GM20000 (cell line): Measurements from ENCODE around the gene TMEM214.
"Not testable (repeated sequence)": the region's sequence is repeated elsewhere in the genome, so short reads cannot be mapped to it uniquely, and the experiment has no call there.

Source experiments
- DNase-seq: peaks from one replicate; pipeline ENCODE4 v3.0.0; 2012; ENCODE audit warnings: low spot score
- TF ChIP-seq, protein P1 (sequence below): IDR thresholded peaks from 2 replicates; pipeline ENCODE4 v1.5.1; 2012; ENCODE audit warnings: mild to moderate bottlenecking, control low read depth; ENCODE audit errors: extremely low read depth, missing control alignments

TMEM214 gene

GRCh38 chr2:27074738-27075565 lies 42.2 kb downstream of the TMEM214 start:
- TF ChIP-seq, protein P1, sequence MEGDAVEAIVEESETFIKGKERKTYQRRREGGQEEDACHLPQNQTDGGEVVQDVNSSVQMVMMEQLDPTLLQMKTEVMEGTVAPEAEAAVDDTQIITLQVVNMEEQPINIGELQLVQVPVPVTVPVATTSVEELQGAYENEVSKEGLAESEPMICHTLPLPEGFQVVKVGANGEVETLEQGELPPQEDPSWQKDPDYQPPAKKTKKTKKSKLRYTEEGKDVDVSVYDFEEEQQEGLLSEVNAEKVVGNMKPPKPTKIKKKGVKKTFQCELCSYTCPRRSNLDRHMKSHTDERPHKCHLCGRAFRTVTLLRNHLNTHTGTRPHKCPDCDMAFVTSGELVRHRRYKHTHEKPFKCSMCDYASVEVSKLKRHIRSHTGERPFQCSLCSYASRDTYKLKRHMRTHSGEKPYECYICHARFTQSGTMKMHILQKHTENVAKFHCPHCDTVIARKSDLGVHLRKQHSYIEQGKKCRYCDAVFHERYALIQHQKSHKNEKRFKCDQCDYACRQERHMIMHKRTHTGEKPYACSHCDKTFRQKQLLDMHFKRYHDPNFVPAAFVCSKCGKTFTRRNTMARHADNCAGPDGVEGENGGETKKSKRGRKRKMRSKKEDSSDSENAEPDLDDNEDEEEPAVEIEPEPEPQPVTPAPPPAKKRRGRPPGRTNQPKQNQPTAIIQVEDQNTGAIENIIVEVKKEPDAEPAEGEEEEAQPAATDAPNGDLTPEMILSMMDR = no peak
- DNase-seq = no peak

DNA sequence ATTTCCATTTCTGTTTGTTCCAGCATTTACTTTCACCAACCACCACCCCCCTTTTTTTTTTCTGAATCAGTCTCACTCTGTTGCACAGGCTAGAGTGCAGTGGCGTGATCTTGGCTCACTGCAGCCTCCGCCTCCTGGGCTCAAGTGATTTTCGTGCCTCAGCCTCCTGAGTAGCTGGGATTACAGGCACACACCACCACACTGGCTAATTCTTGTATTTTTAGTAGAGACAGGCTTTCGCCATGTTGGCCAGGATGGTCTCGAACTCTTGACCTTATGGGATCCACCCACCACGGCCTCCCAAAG lies 42.8 kb downstream of the TMEM214 start:
- not testable (repeated sequence) for DNase-seq

- TF ChIP-seq, protein P1 = no peak
- DNase-seq = no peak
These were observed 43.6 kb downstream of the TMEM214 start for GRCh38 chr2:27076323-27076722.

- TF ChIP-seq, protein P1 = no peak
- DNase-seq = no peak
These were observed 44.5 kb downstream of the TMEM214 start for GRCh38 chr2:27077231-27077630.

DNA sequence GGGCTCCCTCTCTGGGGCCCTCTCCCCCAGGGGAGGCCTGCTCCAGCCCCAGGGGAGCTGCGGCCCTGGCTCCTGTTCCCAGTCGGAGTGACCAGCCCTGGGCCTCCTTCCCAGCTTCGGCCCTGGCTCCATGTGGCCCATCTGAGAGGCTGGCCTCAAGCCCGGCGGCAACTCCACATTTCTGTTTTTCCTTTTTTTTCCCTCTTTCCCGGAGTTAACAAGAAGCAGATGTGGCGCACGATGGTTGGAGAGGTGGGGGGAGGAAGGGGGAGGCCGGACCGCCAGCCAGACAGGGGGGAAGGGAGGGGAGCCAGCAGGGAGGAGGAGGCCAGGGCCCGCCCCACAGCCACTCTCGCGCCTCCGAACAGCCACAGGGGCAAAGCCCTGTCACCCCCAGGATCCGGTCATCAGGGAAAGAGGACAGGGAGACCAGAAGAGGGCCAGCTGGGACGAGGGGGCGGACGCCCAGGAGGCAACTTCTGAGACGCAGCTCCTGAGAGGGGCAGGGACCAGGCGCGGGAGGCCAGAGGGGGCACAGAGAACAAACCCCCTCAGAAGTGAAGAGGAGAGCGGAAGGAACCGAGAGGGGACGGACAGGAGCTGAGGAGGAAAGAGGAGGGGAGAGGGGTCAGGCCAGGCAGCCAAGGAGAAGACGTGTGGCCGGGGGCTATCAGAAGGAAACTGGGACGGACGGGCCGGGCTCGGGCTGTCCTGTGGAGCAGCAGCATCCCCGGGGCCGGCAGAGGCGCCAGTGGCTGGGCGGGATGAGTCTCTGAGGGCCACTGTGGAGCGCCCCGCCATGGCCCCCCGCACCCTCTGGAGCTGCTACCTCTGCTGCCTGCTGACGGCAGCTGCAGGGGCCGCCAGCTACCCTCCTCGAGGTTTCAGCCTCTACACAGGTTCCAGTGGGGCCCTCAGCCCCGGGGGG lies 45.8 kb downstream of the TMEM214 start, which contains the start of gene EMILIN1:
Gene EMILIN1 (plus strand): TSS at position 349 of the 928 bp plus-strand sequence. CDS start 451 bp downstream, at position 800.
- DNase-seq = no peak
- TF ChIP-seq, protein P1 = no peak

DNA sequence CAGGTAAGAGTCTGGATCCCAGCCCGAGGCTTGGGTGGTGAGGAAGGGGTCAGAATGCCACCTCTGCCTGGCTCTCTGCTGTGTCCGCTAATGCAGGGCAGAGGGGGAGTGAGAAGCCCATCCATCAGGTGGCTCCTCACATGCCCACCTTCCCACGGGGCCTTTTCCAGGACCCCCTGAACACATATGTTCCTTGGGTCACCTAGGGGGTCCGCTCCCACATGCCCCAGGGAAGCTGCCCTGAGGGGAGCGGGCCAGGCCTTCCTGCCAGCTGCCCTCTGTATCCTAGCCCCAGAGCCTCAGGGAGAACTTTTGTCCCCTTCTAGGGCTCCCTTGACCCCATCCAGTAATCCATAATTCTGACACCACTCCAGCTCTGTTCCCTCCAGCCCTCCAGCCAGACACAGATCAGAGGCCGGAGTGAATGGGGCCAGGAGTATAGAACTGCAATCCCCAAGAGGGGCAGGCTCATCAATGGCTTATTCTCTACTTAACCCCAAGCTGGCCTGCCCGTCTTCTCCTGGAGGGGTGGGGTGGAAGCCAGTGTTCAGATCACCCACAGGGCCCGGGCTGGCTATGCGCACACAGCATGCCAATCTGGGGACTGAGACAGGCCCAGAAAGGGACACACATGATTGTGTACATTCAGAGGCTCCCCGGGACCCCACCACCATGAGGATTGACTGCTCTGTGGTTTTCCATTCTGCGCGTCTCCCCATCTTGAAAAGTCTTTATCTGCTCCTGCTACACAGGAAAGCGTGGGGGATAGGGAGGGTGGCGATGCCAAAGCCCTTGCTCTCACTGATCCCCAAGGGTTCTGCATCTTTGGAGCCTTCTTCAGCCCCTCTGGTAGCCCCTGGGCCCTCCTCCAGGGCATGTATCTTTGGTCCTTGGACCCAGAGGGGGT lies 46.7 kb downstream of the TMEM214 start:
- TF ChIP-seq, protein P1 = no peak
- DNase-seq = no peak

DNA sequence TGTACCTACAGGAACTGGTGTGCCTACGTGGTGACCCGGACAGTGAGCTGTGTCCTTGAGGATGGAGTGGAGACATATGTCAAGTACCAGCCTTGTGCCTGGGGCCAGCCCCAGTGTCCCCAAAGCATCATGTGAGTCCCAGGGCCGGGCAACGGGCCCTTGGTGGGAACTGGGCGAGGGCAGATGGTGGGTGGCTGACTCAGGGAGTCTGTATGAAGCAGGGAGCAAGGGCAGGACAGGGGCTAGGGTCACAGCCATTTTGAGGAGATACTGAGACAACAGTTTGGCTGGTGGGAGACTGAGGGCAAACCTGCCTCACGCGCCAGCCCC lies 47.3 kb downstream of the TMEM214 start:
- DNase-seq = no peak
- TF ChIP-seq, protein P1 = no peak
